HCEC 1CT (cell line): Measurements from ENCODE around the gene PLCL2.

Experiments
- DNase-seq: peaks from one replicate; pipeline ENCODE4 v3.0.0-alpha.2; 2017

The PLCL2 gene

DNA sequence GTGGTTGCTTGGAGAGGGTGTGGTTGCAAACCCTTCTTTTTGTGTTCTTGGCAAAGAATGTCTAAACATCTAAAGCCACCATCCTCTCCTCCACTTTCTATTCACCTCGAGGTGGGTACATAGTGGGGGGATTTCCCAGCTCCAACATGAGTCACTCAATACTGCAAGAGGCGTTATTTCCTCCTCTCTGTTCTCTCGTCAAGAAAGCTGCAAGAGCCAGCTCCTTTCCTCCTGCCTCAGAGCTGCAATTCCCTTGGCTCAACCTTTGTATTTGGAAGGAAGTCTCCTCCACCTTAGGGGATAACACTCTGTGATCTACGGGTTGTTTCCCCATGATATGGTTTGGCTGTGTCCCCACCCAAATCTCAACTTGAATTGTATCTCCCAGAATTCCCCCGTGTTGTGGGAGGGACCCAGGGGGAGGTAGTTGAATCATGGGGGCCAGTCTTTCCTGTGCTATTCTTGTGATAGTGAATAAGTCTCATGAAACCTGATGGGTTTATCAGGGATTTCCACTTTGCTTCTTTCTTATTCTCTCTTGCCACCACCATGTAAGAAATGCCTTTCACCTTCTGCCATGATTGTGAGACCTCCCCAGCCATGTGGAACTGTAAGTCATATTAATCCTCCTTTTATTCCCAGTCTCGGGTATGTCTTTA, 138.4 kb downstream of the PLCL2 start:
- no peak for DNase-seq

DNA sequence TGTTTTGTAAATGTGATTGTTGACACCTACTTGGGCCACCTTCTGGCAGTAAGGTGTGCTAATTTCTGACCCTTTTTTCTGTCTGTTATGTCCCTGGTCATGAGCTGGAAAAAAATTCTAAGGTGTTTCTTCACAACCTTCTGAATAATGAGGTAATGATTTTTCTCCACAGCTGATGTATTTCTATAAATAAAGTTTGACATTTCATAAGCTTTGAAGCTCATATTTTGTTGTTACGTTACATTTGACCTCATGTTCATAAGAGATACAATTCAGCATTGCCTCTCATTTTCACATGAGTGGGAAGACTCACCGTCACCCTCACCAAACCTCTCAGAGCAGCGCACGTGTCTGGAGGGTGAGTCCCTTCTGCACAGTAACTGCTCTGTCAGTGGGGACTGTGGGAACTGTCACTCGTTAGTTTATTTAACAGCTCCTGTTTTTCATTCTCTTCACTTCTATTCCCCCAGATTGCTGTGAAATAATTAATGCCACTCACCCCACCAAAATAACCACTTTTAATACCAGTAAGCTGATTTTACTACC, 140.9 kb downstream of the PLCL2 start:
- no peak for DNase-seq

DNA sequence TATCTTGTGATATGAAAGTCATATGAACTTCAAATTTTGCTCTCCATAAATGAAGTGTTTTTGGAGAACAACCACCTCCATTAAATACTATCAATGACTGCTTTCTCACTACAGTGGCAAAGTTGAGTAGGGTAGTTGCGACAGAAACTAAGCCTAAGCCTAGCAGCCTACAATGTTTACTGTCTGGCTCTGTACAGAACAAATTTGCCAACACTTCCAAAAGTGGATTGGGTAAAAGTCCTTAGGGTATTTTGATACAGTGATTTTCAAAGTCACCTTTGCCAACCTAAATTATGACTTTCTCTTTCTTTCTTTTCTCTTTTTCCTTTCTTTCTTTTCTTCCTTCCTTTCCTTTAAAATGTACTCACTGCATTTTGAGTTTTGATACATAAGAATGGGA, 142.6 kb downstream of the PLCL2 start:
- DNase-seq: no peak

DNA sequence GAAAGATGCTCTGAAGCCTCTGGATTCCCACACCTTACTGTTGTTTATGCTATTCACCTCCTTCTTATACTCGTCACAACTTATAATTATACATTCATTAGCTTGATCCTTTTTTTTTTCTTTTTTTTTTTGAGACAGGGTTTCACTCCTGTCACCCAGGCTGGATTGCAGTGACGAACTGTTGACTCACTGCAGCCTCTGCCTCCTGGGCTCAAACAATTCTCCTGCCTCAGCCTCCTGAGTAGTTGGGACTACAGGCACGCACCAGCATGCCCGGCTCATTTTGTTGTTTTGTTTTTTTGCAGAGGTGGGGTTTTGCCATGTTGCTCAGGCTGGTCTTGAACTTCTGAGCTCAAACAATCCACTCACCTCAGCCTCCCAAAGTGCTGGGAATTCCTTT, 143.6 kb downstream of the PLCL2 start:
- no peak for DNase-seq

DNA sequence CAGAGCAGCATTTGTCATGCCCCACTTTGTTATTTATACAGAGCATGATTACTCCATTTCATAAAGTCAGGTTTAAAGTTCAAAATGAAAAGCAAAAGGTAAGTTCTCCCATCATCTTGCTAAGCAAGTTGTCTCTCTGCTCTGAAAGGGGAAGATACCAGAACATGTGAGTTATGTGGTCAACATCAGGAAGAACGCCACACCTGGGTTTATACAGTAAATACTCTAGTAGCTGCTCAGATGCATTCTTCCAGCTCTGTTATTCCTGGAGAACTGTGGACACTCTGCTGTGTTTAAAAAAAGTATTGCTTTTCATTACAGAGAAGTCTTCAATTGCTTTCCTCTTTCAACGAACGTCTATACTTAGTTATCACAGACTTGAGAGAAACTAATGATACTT, 145.7 kb downstream of the PLCL2 start:
- no peak for DNase-seq

DNA sequence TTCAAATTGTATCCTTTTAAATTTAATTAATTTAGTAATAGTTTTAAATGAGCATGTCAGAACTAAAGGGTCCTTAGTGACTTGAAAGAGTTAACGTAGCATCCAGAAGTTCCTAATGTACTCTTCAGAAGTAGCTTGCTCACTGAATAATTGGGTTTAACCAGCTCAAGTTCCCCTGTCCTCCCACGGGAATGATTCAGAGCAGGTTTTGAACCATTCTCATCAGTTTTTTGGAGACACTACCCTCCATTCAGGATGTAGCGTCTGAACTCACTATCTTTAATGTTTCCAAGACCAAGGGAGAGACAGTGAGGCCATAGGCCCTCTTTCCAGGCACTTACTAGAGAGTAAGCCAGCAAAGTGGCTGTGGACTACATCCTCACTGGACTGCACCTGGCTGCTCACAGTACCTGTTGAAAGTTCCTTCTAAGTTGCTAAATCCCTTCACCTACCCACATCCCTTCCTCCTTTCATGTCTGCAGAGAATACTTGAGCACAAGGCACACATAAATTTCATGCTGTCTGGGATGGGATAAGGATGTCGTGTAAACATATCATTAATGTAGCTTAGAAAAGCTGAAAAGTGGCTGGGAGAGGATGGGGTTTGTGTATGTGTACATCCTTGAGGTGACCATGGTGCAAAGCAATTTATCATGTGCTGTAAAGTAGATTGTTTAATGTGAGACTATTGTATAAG, 146.3 kb downstream of the PLCL2 start:
- no peak for DNase-seq

DNA sequence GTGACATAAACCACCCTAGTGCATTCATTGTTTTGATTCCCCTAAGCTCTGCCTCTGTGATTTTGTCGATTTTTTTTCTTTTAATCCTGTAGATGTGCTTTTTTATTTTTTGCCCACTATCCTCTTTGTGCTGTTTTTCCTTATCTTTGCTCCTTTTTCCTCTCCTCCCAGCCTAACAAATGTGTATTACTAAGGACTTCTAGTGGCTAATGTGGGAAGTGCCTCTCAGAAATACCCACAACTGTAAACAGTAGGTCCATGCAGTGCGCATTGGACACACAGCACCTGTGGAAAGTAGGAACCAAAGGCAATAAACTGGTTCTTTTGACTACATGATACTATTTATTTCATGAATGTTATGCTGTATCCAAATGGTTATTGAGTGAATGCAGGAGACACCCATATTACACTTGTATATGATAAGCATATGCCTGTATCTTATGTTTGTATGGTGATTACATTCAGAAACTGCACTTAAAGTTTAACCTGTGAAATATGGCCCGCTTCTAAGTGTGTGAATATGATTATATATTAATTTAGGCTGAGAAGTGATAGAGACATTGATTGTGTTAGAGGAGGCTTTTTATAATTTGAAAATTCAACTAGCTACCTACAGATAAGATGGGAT, 147.8 kb downstream of the PLCL2 start:
- peak; percentile 58 for DNase-seq

DNA sequence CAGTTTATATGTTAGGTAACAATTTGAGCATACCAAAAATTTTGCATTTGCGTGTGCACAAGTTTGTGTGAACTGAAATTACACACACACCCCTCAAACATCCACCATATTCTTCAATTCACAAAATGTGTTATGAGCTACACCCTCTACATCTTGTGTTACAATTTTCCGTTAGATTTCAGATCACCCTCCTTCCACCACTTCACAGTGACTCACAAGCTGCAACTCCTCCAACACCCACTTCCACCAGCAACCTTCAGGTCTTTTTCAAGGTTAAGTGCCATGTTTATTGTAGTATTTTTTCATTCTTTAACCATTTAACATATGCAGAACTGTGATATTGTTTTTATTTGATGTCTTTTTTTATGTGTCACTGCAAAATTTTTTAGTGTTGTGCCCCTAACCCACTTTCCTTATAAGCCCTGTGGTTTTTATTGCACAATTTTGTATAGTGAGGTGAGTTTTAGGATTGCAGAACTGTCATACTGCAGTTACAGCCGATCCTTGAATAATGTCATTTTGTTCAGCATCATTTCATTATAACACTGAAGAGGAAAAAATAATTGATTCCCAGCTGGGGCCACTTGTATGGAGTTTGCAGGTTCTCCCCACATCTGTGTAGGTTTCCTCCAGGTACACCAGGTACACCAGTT, 148.9 kb downstream of the PLCL2 start:
- peak; percentile 17 for DNase-seq

DNA sequence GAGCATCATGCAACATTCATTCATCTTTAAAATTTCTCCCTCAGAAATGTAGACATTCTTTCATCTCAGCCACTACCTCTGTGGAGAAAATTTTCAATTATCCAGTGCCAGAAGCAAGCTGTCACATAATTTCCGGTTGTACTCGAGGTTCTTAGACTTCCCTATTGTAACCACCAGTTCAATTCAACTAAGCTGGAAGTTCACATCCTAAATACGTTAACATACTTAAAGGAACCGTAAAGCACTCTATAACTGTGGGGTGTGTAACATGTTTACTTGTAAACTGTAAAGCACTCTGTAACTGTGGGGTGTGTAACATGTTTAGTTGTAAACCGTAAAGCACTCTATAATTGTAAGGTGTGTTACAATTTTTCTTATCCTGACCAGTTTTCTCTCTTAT, 150.3 kb downstream of the PLCL2 start:
- DNase-seq: no peak

DNA sequence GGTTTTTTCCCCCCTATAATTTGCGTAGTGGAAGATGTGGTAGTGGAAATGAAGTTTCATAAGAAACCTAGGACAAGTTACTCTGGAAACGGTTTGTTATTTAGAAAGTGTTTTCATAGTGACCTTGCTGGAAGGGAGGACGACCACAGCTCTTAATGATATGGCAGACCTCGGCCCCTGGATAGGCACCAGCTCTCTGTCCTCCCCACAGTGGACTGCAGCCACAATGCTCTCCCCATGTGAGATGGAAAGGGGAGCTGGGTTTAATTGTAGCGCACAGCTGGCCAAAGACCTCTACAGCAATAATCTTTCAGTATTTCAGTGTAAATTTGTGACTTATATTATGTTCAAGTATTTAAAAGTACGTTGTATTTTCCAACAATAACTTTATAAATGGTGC, 151.2 kb downstream of the PLCL2 start:
- no peak for DNase-seq

DNA sequence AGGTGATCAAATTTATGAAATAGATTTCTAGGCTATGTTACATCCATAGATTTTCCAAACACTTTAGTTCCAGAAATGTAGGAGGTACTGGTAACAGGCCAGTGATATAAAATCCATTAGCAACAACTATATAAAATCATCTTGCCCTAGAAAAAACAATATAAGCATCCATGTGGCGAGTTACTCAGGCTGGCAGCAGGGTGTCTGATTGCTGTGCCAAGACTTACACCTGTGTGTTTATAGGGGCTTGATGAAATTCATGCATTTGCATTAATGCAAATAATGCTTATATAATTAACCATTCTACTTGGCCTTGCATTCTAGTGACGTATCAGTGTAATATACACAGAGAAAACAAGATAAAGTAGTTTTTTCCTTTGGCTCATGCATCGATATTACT, 153.4 kb downstream of the PLCL2 start:
- DNase-seq: no peak

DNA sequence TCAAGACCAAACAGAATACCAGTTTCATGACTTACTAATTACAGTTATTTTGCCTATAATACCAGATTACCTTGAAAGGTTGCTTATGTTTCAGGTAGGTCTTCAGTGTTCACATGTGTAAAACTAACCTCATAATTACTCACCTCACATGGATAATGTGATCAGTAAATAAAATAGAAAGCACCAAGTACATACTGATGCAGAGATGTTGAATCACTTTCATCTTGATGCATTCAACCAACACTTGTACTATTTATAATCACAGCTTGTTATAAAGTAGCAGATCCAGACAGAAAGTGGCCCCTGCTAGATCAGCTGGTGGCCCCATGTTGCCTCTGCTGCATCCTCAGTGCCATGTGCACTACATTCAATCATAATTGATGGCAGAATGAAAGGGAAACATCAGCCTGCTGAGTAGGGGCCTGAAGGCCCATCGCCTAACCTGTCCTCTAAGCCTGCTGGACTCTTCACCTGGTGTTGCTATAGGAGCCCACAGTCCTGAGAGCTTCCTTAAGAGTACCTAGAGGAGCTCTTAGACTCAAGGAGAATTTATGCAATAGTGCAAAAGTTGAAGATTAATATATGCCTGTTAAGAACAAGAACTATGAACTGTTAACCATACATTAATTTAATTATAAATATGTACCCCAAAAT, 154.3 kb downstream of the PLCL2 start:
- no peak for DNase-seq

DNA sequence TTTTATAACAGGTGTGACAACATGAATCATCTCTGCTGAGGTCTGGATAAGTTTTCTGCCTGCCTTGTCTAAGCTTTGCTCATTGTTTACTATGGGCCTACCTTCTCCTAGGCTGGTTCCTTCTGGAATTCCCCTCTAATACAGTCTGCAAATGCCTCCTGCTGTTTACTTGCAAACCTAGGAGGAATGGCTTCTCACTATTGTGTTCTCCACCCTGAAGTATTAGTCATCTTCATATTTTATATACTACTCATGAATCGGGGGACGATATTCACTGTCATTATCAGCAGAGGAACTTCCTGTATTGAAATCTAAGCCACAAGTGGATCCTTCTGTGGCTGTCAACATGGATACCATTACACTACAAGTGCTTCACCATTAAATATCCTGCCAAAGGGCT, 154.8 kb downstream of the PLCL2 start:
- DNase-seq: peak; percentile 89

DNA sequence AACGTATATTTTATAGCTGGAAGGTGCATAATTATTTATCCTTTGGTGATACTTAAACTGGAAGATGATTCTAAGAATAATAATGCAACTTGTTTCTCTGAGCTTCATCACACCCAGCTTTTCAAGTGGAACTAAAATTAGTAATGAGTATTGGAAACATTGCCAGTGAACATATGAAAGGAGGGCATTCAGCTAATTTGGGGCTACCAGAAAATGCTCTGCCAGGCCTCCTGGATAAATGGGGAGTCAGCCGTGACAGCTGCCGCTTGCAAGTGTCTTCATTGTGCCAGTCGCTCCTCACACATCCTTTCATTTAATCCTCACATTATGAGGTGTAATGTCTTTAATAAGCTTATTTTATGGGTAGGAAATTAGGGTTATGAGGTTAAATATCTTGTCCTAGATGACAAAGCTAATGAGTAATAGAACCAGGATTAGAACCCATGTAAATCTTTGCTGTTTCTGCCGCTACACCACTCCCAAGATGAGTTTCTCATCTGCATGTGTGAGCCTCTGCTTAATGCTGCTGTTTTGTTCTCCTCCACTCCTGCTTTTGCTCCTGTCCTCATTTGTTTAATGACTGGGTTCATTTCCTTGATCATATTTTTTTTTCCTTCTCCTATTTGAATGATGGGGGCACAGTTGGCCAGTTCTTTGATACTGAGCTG, 155.7 kb downstream of the PLCL2 start:
- no peak for DNase-seq

DNA sequence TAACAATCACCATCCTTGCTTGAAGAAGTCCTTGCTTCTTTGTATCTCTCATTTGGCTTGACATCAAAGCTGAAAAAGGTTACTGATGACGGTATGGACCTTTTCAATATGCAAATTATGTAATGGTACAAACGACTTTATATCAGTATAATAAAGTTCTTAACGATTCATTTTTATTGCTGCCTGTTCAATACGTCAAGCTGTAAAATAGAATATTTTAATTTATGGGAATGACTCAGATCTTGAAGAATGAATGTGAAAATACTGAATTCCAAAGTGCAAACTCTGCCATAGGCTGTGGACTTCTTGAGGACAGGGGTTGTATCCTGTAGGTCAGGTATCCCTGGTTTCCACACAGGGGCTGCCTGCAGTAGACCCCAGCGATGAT, 156.2 kb downstream of the PLCL2 start:
- no peak for DNase-seq

DNA sequence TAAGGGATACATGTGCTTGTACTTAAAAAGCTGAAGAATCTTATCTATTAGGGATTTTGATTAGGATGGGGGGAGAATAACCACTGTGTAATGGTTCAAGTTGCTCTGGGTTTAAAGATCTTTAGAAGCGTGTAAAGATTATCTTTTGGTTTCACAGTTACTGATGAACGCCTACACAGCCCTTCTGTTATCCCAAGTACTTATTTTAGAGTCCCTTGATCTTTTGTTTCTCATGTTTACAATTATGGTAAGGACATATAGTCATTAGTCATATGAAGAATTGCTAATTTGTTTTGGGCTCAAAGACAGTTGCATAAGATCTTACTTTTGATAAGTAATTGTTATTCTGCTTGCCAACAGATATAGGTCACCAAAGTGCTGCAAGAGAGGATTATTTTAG, 160.1 kb downstream of the PLCL2 start:
- no peak for DNase-seq

DNA sequence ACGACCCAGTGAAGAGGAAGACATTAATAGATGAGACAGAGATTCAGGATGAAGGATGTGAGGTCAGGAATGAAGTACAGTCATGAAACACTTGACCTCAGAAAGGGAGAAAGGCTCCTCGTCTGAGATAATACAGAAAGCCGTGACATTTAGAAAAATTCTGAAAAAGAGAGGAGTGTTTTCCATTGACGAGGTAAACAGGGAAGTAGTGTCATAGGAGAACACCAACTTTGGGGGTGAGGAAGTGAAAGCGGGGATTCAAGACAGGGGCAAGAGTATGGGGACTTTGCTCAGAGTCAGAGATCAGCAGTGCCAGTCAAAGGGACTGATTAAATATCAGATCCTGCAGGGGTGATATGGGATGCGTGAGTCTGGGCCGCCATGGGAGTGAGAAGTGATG, 160.9 kb downstream of the PLCL2 start:
- no peak for DNase-seq

DNA sequence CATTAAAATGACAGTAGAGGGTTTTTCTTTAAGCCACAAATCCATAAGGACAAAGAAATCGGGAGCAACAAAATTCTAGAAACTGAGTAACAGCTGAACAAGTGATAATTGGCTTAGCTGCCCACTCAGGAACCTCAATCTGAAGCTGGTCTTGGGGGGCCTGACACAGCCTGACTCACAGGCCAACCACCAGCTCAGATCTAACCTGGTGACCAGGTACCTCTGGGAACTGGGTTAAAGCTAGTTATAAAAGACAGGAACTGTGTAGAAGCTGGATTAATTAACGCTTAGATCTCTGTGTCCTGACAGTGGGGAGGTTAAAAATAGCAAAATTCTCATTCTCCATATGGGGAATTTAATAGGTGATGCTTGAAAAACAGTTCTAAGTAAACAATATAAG, 161.9 kb downstream of the PLCL2 start:
- DNase-seq: no peak

DNA sequence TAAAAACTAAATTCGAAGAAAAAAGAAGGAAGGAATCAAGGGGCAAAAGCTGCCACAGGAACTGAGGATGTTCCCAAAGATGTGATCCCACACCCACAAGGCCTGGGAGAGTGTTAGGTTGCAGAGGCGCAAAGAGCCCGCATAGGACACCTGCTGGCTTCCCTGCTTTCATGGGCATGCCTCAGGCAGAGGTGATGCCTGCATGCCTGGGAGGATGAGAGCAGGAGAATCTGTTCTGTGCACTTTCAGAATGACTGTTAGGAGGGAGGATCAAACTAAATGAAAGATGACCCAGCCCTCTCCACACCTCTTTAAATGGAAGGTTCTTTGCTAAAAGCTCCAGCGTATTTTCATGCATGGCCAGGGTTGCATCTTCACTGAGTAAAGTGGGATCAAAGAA, 162.4 kb downstream of the PLCL2 start:
- DNase-seq: no peak

DNA sequence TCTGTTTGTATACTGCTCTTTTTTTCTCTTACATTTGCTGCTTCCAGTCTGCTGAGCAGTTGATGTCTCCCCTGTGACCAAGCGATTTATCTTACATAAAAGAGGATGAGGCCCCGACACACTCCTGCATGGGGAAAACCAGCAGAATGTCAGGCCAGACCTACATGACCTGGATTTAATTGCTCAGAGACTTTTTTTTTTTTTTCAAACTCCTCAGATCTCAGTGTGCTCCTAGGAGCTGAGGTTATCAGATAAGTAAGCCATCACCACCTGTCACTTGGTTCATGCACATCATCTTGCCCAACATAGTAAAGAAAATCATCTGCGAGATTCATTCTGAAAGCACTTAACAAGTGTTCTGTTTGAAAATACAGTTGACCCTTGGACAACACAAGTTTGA, 163.1 kb downstream of the PLCL2 start:
- DNase-seq: no peak

DNA sequence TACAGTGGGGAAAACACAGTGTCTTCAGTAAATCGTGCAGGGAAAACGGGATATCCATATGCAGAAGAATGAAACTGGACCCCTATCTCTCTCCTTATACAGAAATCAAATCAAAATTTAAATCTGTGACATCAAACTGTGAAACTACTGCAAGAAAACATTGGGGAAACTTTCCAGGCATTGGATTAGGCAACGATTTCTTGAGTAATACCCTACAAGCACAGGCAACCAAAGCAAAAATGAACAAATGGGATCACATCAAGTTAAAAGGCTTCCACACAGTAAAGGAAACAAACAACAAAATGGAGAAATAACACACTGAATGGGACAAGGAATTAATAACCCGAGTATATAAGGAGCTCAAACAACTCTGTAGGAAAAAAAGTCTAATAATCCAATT, 165.3 kb downstream of the PLCL2 start:
- DNase-seq: no peak

DNA sequence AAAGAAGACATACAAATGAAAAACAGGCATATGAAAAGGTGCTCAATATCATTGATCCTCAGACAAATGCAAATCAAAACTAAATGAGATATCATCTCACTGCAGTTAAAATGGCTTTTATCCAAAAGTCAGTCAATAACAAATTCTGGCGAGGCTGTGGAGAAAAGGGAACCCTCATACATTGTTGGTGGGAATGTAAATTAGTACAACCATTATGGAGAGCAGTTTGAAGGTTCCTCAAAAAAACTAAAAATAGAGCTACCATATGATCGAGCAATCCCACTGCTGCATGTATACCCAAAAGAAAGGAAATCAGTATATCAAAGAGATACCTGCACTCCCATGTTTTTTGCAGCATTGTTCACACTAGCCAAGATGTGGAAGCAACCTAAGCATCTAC, 165.8 kb downstream of the PLCL2 start:
- DNase-seq: no peak

DNA sequence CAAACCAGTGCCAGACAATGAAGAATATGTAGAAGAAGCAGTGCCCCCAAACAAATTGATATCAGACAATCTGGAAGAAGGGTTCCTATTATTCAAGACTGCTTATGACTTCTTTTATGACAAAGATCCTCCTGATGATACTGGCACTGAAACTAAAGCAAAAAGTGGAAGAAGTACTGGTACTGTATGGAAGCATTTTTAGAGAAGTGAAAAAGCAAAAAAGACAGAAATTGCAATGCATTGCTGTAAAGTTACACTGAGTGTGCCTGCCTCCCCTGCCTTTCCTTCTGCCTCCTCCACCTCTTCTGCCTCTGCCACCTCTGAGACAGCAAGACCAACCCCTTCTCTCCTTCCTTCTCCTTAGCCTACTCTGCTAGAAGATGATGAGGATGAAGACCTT, 167.6 kb downstream of the PLCL2 start:
- DNase-seq: no peak
